Epithelial cell of esophagus (primary cell): ENCODE measurements around the gene CPPED1.
"Not testable (repeated sequence)": the region's sequence is repeated elsewhere in the genome, so short reads cannot be mapped to it uniquely, and the experiment has no call there.

ENCODE experiments used
- DNase-seq: peaks from one replicate; pipeline ENCODE4 v3.0.0; 2010; ENCODE audit warnings: low read depth
- H3K4me3 ChIP-seq: 2 replicates; pipeline ENCODE4 v1.5.1; 2011; ENCODE audit warnings: mild to moderate bottlenecking, low read length, control low read depth
- TF ChIP-seq, protein P1 (sequence below): IDR thresholded peaks from 2 replicates; pipeline ENCODE4 v1.5.1; 2011; ENCODE audit warnings: low read depth, mild to moderate bottlenecking, low read length, control low read depth, inconsistent platforms; ENCODE audit not compliant: insufficient read depth; ENCODE audit errors: missing control alignments

Gene CPPED1

DNA sequence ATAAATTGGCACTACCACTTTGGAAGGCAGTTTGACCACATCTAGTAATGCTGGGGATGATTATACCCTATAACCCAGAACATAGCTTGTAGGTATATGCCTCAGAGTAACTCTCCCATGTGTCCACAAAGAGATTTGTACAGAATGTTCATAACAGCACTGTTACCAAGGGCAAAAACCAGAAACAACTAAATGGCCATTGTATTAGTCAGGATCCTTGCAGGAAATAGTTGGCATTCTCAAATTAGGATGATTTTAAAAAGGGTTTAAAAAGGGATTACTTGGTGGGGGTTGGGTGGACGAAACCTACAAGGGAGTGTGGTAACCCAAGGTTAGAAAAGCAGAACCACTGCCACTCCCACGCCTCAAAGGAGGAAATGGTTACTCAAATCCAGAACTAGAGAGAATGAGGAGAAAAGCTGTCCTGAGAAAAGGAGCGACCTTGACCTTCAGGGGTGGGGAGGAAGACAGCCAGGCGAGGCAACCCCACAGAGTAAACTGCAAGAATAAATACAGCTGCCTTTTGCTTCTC lies 2.1 kb downstream of the CPPED1 start:
- no peak for DNase-seq
- H3K4me3 ChIP-seq, result no peak overlapping the region
- TF ChIP-seq, protein P1, sequence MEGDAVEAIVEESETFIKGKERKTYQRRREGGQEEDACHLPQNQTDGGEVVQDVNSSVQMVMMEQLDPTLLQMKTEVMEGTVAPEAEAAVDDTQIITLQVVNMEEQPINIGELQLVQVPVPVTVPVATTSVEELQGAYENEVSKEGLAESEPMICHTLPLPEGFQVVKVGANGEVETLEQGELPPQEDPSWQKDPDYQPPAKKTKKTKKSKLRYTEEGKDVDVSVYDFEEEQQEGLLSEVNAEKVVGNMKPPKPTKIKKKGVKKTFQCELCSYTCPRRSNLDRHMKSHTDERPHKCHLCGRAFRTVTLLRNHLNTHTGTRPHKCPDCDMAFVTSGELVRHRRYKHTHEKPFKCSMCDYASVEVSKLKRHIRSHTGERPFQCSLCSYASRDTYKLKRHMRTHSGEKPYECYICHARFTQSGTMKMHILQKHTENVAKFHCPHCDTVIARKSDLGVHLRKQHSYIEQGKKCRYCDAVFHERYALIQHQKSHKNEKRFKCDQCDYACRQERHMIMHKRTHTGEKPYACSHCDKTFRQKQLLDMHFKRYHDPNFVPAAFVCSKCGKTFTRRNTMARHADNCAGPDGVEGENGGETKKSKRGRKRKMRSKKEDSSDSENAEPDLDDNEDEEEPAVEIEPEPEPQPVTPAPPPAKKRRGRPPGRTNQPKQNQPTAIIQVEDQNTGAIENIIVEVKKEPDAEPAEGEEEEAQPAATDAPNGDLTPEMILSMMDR, result no peak

DNA sequence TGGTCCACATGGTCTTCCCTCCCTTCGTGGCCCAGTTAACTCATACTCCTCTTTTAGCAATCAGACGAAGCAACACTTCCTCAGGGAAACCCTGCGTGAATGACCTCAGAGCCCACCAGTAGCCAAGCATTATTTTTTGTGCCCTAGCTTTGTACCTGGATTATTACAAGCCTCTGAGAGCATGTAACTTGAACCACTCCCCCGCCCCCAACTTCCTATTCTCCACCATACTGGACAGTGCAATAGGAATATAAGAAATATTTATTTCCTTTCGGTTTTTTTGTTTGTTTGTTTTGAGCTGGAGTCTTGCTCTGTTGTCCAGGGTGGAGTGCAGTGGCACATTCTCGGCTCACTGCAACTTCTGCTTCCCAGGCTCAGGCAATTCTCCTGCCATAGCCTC lies 2.9 kb downstream of the CPPED1 start:
- H3K4me3 ChIP-seq, result no peak overlapping the region
- no peak for DNase-seq

DNA sequence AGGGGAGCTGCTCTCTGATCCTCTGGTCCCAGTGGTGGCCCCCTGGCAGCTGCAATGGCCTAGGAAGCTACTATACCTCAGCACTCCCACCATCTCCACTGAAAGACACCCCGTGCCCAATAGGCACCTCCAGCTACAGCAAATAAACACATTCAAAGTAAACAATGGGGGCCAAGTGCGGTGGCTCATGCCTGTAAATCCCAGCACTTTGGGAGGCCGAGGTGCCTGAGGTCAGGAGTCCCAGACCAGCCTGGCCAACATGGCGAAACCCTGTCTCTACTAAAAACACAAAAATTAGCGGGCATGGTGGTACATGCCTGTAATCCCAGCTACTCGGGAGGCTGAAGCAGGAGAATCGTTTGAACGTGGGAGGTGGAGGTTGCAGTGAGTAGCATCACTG lies 3.7 kb downstream of the CPPED1 start:
- not testable (repeated sequence) for DNase-seq, H3K4me3 ChIP-seq

More for the DNA sequence above, 2.9 kb downstream of the CPPED1 start:
- TF ChIP-seq, protein P1, result no peak

DNA sequence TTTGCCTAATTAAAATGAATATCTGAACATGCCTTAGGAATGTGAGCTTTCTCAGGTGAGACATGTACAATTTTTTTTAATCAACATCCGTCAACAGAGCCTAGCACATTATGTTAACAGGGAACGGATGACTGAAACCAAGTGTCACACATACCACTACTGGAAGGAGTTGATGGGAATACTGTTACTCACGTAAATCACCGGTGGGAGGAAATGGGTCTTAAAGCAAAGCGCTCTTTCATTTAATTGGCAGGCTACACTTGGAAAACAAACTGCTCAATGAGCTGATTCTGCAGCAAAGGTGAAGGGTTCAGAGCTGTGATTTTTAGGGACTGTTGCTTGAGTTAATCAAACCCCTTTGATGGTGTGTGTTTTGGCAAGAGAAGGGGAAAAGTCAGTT lies 4.8 kb downstream of the CPPED1 start:
- no peak overlapping the region for H3K4me3 ChIP-seq
- DNase-seq, result no peak
- TF ChIP-seq, protein P1, result no peak

DNA sequence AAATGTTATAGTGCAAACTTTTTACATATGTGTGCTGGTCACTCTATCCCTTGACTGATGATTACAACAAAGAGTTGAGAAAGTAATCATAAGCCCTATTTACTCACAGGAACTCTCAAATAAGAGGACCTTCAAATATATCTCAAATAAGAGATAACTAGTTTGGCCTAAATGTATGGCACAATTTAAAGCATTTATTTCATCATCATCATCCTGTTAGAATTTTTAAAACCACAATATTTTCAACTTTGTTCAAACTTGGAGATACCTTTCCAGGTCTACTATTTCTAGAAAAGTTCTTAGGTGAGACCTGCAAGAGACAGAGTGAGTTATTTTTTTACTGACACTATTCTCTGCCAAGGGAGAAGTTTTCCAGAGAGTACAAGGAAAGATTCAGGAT lies 5.5 kb downstream of the CPPED1 start:
- H3K4me3 ChIP-seq, result no peak overlapping the region
- TF ChIP-seq, protein P1, result no peak

DNA sequence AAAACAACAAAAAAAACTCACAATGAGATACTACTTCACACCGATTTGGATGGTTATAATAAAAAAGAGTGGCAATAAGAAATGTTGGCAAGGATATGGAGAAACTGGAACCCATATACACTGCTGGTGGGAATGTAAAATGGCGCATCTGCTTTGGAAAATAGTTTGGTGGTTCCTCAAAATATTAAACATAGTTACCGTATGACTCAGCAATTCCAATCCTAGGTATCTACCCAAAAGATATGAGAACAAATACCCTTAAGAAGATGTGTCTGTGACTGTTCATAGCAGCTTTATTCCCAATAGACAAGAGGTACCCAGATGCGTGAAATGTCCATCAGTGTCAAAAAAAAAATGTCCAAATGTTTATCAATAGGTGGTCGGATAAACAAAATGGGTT lies 7.2 kb downstream of the CPPED1 start:
- DNase-seq, result no peak
- no peak overlapping the region for H3K4me3 ChIP-seq
- TF ChIP-seq, protein P1, result no peak

More for the DNA sequence above, 5.5 kb downstream of the CPPED1 start:
- no peak for DNase-seq

DNA sequence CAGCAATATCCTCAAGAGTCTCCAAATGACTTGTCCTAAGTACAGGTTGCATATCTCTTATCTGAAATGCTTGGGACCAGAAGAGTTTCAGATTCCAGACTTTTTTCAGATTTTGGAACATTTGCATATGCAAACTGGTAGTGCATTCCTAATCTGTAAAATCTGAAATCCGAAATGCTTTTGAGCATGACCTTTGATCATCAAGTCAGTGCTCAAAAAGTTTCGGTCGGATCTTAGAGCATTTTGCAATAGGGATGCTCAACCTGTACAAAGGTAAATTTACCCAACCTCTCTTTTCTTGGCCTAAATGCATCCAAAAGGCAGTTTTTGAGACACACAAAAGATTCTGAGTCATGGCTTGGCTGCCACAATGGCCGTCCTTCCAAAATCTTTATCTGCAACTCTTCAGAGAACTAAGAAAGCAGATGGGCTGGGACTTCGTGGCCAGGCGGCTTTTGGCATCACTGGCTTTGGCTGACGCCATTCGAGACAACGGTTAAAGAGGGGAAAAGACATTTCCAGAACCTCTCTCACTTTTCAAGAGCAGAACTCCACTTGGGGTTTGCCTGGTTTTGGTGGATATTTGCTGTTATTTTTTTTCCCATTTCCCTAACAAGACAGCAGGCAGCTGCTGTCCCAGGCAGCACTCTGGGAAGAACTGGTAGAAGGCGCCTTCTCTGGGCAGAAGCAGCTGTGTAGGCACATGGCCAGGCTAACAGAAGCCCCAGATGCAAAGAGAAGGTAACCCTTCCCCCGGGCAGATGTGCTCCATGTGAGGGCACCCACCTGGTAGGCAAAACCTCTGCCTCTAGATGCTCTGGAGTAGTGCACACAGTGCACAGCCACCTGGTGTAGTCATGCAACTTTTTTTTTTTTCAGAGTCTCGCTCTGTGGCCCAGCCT lies 8.9 kb downstream of the CPPED1 start:
- DNase-seq, result no peak
- TF ChIP-seq, protein P1, result no peak
- no peak overlapping the region for H3K4me3 ChIP-seq
